ENCODE data around the gene INPP5J.
A peak's percentile ranks its signal among the peaks of the same experiment; 100 is the strongest.
"Not testable (repeated sequence)": the region's sequence is repeated elsewhere in the genome, so short reads cannot be mapped to it uniquely, and the experiment has no call there.

Gene INPP5J

DNA sequence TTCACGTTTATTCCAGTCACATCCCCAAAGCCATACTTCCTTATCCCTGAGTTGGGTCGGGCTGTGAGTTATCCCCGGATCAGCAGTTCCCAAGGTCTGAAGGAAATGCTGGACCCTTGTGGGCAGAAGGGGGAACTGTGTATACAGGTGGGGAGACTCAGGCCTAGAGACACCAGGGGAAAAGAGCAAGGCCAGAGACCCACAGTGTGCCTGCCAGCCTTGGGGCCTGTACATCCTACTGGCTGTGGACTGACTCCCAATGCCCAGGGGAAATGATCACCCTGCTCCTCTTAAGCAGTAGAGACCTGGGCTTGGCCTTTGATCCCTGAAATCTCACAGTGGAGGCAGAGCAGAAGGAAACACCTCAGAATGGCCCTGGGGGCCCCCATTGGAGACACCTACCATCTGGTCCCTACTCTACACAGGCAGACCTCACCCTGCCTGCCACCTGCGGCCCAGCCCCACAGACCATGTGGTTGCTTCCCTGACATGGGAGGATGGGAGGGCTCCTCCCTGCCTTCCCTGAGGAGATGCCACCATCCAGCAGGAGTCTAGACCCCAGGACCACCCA is 16.7 kb upstream of the INPP5J start:
- no peaks in the 10 kb centered on the region for H3K36me3 ChIP-seq (ENCODE audit: control insufficient read depth, insufficient read depth, low read length)
- H3K4me3 ChIP-seq (ENCODE audit: low read depth, low read length) = peak overlapping the region; percentile 99
- no peaks in the 10 kb centered on the region for H3K27me3 ChIP-seq (ENCODE audit: control insufficient read depth, insufficient read depth, low read length)
- peaks cover 6% of the 10 kb centered on the region for H3K4me1 ChIP-seq
- no peaks in the 10 kb centered on the region for H3K9me3 ChIP-seq (ENCODE audit: control insufficient read depth, low read length)
- no peak overlapping the region for H2AFZ ChIP-seq
- peak overlapping the region; percentile 90 for H3K4me2 ChIP-seq (ENCODE audit: low read length)
- H3K9ac ChIP-seq = no peak overlapping the region
- H3K79me2 ChIP-seq = peaks cover 2% of the 10 kb centered on the region
- peak overlapping the region; percentile 95 for H3K27ac ChIP-seq
- TF ChIP-seq, protein P1, sequence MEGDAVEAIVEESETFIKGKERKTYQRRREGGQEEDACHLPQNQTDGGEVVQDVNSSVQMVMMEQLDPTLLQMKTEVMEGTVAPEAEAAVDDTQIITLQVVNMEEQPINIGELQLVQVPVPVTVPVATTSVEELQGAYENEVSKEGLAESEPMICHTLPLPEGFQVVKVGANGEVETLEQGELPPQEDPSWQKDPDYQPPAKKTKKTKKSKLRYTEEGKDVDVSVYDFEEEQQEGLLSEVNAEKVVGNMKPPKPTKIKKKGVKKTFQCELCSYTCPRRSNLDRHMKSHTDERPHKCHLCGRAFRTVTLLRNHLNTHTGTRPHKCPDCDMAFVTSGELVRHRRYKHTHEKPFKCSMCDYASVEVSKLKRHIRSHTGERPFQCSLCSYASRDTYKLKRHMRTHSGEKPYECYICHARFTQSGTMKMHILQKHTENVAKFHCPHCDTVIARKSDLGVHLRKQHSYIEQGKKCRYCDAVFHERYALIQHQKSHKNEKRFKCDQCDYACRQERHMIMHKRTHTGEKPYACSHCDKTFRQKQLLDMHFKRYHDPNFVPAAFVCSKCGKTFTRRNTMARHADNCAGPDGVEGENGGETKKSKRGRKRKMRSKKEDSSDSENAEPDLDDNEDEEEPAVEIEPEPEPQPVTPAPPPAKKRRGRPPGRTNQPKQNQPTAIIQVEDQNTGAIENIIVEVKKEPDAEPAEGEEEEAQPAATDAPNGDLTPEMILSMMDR (IDR thresholded peaks at IDR 0.05) = no peak

DNA sequence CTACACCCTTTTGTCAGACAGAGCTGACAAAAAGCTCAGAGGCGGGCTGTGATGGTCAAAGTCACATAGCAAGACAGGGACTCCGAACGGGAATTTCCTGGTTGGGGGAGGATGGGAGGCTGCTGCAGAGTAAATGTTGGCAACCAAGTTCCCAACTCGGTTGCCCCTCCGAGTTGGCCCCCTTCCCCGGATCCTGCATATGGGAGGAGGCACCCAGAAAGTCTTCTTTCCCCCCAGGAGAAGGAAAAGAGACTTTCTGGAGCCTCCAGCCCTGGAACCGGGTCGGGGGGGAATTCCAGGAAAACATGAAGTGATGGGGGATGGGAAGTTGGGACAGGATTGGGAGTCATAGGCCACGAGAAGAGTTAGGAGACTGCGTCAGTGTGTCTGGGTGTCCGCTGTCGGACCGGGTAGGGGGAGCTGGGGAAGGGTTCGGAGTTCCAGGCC is 16.0 kb upstream of the INPP5J start:
- Histone ChIP-seq H2AFZ (peak overlapping the region; percentile 73), H3K4me1 (peaks cover 5% of the 10 kb centered on the region), H3K4me3 (ENCODE audit: low read depth, low read length) (peak overlapping the region; percentile 99), H3K79me2 (peaks cover 2% of the 10 kb centered on the region), H3K9me3 (ENCODE audit: control insufficient read depth, low read length) (no peaks in the 10 kb centered on the region), H3K36me3 (ENCODE audit: control insufficient read depth, insufficient read depth, low read length) (no peaks in the 10 kb centered on the region), H3K27me3 (ENCODE audit: control insufficient read depth, insufficient read depth, low read length) (no peaks in the 10 kb centered on the region), H3K27ac (peak overlapping the region; percentile 95), H3K9ac (peak overlapping the region; percentile 97), H3K4me2 (ENCODE audit: low read length) (peak overlapping the region; percentile 90)
- TF ChIP-seq, protein P1 (IDR thresholded peaks at IDR 0.05) = no peak

GRCh38 chr22:31107178-31107893 is 15.4 kb upstream of the INPP5J start, which contains the start of gene SELENOM:
TSS of gene SELENOM (minus strand) at chr22:31107568. CDS start at chr22:31107505, 63 bp downstream.
- Histone ChIP-seq H3K9ac (peak within 1 kb of the TSS; percentile 97), H3K27ac (peak within 1 kb of the TSS; percentile 95), H2AFZ (peak within 1 kb of the TSS; percentile 81), H3K36me3 (ENCODE audit: control insufficient read depth, insufficient read depth, low read length) (no peaks in the 10 kb centered on the region), H3K4me1 (no peaks in the 10 kb centered on the region), H3K9me3 (ENCODE audit: control insufficient read depth, low read length) (no peaks in the 10 kb centered on the region), H3K4me3 (ENCODE audit: low read depth, low read length) (peak within 1 kb of the TSS; percentile 99), H3K79me2 (peaks cover 2% of the 10 kb centered on the region), H3K27me3 (ENCODE audit: control insufficient read depth, insufficient read depth, low read length) (no peaks in the 10 kb centered on the region), H3K4me2 (ENCODE audit: low read length) (peak within 1 kb of the TSS; percentile 90)
- TF ChIP-seq, protein P1 (IDR thresholded peaks at IDR 0.05) = peak; percentile 90

DNA sequence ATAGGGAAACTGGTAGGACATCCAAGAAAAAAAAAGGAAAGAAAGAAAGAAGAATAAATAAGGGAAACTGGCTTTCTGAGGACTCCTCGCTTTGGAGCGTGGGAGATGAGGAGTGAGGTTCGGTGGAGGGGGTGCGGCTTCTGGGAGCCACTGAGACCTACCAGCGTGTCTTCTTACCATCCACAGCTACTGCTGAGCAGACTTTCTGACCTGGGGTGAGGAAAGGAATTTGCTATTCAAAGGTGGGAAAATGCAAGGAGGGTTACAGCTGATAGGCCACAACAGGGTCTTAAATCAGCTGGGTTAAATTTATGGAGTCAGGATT is 14.9 kb upstream of the INPP5J start:
- no peaks in the 10 kb centered on the region for H3K27me3 ChIP-seq (ENCODE audit: control insufficient read depth, insufficient read depth, low read length)
- no peaks in the 10 kb centered on the region for H3K9me3 ChIP-seq (ENCODE audit: control insufficient read depth, low read length)
- H3K4me2 ChIP-seq (ENCODE audit: low read length) = peak overlapping the region; percentile 63
- H3K27ac ChIP-seq = peak overlapping the region; percentile 86
- no peaks in the 10 kb centered on the region for H3K36me3 ChIP-seq (ENCODE audit: control insufficient read depth, insufficient read depth, low read length)
- peaks cover 2% of the 10 kb centered on the region for H3K79me2 ChIP-seq
- H3K9ac ChIP-seq = no peak overlapping the region
- H3K4me3 ChIP-seq (ENCODE audit: low read depth, low read length) = peak overlapping the region; percentile 99
- TF ChIP-seq, protein P1 (IDR thresholded peaks at IDR 0.05) = no peak
- peak overlapping the region; percentile 81 for H2AFZ ChIP-seq
- H3K4me1 ChIP-seq = no peaks in the 10 kb centered on the region

DNA sequence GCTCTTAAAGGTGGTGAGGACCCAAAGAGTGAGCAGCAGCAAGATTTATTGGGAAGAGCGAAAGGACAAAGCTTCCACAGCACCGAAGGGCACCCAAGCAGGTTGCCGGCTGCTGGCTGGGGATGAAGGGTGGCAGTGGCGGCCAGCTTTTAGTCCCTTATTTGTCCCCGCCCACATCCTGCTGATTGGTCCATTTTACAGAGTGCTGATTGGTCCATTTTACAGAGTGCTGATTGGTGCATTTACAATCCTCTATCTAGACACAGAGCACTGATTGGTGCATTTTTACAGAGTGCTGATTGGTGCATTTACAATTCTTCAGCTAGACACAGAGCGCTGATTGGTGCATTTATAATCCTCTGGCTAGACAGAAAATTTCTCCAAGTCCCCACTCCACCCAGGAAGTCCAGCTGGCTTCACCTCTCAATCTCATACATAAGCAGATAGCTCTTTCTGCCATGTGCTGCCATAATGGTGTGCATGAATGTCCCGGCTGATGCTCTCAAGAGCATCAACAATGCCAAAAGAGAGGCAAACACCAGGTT is 10.1 kb upstream of the INPP5J start:
- not testable (repeated sequence) for H3K27ac ChIP-seq; H3K79me2 ChIP-seq; H3K36me3 ChIP-seq (ENCODE audit: control insufficient read depth, insufficient read depth, low read length)

More for the DNA sequence above, 10.1 kb upstream of the INPP5J start:
- H3K27me3 ChIP-seq (ENCODE audit: control insufficient read depth, insufficient read depth, low read length); H3K4me2 ChIP-seq (ENCODE audit: low read length); H3K4me1 ChIP-seq; H3K4me3 ChIP-seq (ENCODE audit: low read depth, low read length); H3K9me3 ChIP-seq (ENCODE audit: control insufficient read depth, low read length); H3K9ac ChIP-seq; H2AFZ ChIP-seq: not testable (repeated sequence)

Data from parathyroid adenoma (tissue), 2 donors.